HL-60 (cell line): ENCODE results near the gene ALK.

Experiments
- DNase-seq, 2 experiments: peaks; one replicate each; pipeline ENCODE4 v3.0.0-alpha.2; 2010 to 2020; ENCODE audit warnings: low read depth in 1 of 2, low spot score in 1 of 2
- H3K27ac ChIP-seq: fragments of 250-450 bp; sonication (Bioruptor Pico); replicated peaks from 2 replicates; pipeline ENCODE4 v1.5.1; 2020; ENCODE audit warnings: mild to moderate bottlenecking, moderate library complexity
- H3K27me3 ChIP-seq: fragments of 250-450 bp; sonication (Bioruptor Pico); 2 replicates; pipeline ENCODE4 v1.5.1; 2021; ENCODE audit warnings: mild to moderate bottlenecking, moderate library complexity; ENCODE audit not compliant: insufficient read depth, poor library complexity, severe bottlenecking
- H3K4me3 ChIP-seq: replicated peaks from 2 replicates; pipeline ENCODE4 v1.5.1; 2011; ENCODE audit warnings: mild to moderate bottlenecking, control low read depth, low read length; ENCODE audit not compliant: insufficient read depth
- CTCF ChIP-seq: IDR thresholded peaks from one replicate; pipeline ENCODE4 v1.5.1; 2011; ENCODE audit warnings: low read length, control low read depth, inconsistent platforms; ENCODE audit not compliant: insufficient read depth
- GABPA ChIP-seq: IDR thresholded peaks from 2 replicates; pipeline ENCODE4 v1.6.1; 2012; ENCODE audit warnings: low read depth
- POLR2AphosphoS5 ChIP-seq: IDR thresholded peaks from 2 replicates; pipeline ENCODE4 v1.6.1; 2012; ENCODE audit warnings: low read depth
- SPI1 ChIP-seq: IDR thresholded peaks from 2 replicates; pipeline ENCODE4 v1.6.1; 2012; ENCODE audit warnings: low read depth, mild to moderate bottlenecking, borderline replicate concordance
- TF ChIP-seq, protein P1 (sequence below): IDR thresholded peaks from 2 replicates; pipeline ENCODE4 v1.6.1; 2012; ENCODE audit warnings: low read depth; ENCODE audit not compliant: insufficient replicate concordance

ALK gene

DNA sequence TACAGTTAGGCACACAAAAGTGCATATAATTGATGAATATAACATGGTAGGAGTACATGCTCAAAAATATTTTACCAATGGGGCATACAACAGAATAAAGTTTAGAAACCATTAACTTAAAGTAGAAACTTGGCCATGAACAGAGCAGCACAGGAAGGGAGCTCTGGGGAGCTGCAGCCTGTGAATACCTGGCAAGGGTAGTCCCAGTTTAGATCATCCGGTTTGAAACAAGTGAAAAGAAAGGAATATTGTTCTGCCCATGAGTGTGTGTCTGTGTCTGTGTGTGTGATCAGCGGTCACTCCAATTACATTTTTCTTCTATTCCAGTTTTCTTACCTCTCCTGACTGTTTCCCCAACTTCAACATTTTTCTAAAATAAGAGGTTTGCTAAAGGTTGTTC lies 233.0 kb downstream of the ALK start:
- H3K27ac ChIP-seq: no peak overlapping the region
- DNase-seq: no peak
- no peak overlapping the region for H3K4me3 ChIP-seq
- TF ChIP-seq POLR2AphosphoS5 (no peak), GABPA (no peak), CTCF (no peak), SPI1 (no peak)
- TF ChIP-seq, protein P1, sequence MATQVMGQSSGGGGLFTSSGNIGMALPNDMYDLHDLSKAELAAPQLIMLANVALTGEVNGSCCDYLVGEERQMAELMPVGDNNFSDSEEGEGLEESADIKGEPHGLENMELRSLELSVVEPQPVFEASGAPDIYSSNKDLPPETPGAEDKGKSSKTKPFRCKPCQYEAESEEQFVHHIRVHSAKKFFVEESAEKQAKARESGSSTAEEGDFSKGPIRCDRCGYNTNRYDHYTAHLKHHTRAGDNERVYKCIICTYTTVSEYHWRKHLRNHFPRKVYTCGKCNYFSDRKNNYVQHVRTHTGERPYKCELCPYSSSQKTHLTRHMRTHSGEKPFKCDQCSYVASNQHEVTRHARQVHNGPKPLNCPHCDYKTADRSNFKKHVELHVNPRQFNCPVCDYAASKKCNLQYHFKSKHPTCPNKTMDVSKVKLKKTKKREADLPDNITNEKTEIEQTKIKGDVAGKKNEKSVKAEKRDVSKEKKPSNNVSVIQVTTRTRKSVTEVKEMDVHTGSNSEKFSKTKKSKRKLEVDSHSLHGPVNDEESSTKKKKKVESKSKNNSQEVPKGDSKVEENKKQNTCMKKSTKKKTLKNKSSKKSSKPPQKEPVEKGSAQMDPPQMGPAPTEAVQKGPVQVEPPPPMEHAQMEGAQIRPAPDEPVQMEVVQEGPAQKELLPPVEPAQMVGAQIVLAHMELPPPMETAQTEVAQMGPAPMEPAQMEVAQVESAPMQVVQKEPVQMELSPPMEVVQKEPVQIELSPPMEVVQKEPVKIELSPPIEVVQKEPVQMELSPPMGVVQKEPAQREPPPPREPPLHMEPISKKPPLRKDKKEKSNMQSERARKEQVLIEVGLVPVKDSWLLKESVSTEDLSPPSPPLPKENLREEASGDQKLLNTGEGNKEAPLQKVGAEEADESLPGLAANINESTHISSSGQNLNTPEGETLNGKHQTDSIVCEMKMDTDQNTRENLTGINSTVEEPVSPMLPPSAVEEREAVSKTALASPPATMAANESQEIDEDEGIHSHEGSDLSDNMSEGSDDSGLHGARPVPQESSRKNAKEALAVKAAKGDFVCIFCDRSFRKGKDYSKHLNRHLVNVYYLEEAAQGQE: no peak
- H3K27me3 ChIP-seq: no peaks in the 10 kb centered on the region

DNA sequence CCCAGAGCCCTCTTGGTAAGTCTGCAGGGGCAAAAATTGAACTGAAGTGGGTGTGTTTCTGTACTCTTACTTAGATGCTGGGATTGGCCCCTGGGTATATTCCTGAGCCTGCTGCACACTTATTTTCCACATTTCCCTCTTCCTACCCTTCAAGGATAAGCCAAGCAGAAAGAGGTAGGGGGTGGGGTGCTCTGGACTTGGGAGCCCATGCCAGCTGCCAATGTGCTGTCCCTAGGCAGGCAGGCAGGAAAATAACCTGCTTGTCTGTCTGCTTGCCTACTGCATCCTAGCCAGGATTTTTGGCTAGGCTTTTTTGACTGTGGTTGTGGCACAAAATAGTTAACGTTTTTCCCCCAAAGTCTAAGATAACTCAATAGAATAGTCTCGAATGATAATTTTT lies 234.3 kb downstream of the ALK start:
- no peaks in the 10 kb centered on the region for H3K27me3 ChIP-seq
- DNase-seq: no peak
- TF ChIP-seq, protein P1: no peak
- TF ChIP-seq SPI1 (no peak), CTCF (no peak), GABPA (no peak), POLR2AphosphoS5 (no peak)
- no peak overlapping the region for H3K4me3 ChIP-seq
- H3K27ac ChIP-seq: no peak overlapping the region

- no peaks in the 10 kb centered on the region for H3K27me3 ChIP-seq
- no peak for DNase-seq
- no peak for TF ChIP-seq CTCF
- no peak for TF ChIP-seq POLR2AphosphoS5
- TF ChIP-seq, protein P1: no peak
- no peak for TF ChIP-seq SPI1
- TF ChIP-seq GABPA: no peak
- H3K27ac ChIP-seq: no peak overlapping the region
- H3K4me3 ChIP-seq: no peak overlapping the region
Measured at GRCh38 chr2:29676886-29677453, 244.4 kb downstream of the ALK start.
